ENCODE measurements around the gene LRMDA. TPM values are rescaled to one million over a fixed set of nuclear protein-coding genes. Genes with fewer than 3 reads are reported as not detected.
A peak's percentile ranks its signal among the peaks of the same experiment; 100 is the strongest.

The LRMDA gene
- total RNA-seq, 6 donors from 2014 or later, result 12.8 to 185 (median 18.1) TPM

DNA sequence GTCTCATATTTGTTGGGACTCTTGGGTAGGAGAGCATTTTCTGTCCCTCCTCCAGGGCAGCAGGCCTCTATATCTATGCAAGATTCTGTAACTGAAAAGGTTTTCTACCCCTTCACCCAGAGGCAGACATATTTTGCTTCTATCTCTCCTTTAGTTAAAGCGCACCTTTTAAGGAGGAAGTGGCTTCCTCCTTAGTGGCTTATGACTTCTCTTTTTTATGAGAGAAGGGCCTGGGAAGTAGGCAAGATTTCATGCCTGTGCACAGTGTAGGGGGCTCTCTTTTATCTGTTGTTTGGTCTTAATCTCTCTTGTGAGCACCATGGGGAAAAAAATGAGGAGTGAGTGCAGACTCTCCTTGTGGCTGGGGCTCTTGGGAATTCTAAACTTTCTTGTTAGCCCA lies 122.1 kb downstream of the LRMDA start:
- no peaks in the 10 kb centered on the region for H3K4me1 ChIP-seq
- H3K27me3 ChIP-seq, result no peaks in the 10 kb centered on the region
- 50 to 62% methylated on average over 1 of the region's 1 CpG for WGBS, 2 donors
- no peaks in the 10 kb centered on the region for H3K36me3 ChIP-seq
- no peak overlapping the region for H3K4me3 ChIP-seq
- H3K9me3 ChIP-seq, result no peaks in the 10 kb centered on the region
- TF ChIP-seq, protein P1, sequence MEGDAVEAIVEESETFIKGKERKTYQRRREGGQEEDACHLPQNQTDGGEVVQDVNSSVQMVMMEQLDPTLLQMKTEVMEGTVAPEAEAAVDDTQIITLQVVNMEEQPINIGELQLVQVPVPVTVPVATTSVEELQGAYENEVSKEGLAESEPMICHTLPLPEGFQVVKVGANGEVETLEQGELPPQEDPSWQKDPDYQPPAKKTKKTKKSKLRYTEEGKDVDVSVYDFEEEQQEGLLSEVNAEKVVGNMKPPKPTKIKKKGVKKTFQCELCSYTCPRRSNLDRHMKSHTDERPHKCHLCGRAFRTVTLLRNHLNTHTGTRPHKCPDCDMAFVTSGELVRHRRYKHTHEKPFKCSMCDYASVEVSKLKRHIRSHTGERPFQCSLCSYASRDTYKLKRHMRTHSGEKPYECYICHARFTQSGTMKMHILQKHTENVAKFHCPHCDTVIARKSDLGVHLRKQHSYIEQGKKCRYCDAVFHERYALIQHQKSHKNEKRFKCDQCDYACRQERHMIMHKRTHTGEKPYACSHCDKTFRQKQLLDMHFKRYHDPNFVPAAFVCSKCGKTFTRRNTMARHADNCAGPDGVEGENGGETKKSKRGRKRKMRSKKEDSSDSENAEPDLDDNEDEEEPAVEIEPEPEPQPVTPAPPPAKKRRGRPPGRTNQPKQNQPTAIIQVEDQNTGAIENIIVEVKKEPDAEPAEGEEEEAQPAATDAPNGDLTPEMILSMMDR (IDR thresholded peaks at IDR 0.05), result no peak
- TF ChIP-seq EP300 (IDR thresholded peaks at IDR 0.05), result no peak
- TF ChIP-seq POLR2AphosphoS5 (IDR thresholded peaks at IDR 0.05), result no peak
- no peak for TF ChIP-seq POLR2A (IDR thresholded peaks at IDR 0.05)
- ATAC-seq (ENCODE audit: low FRiP score in 2 of 2), result no peak
- H3K27ac ChIP-seq, result no peak overlapping the region
- DNase-seq, result no peak

DNA sequence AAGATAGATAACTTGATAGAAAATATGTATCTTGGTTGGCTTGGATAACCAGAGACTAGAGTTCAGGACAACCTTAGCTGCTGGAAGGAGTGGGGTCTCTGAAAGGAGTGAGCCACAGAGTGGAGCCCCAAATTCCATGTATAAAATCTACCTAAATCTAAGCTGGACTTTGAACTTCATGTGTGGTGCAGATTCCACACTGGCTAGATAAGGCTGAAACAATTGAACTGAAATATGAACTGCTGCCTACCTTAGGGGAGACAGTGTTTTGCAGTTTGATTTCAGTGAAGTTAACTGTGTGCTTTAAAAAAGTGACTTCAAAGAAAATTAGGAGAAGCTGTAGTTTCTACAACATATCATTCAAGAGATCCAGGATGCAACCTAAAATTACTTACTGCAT lies 123.9 kb downstream of the LRMDA start:
- H3K9me3 ChIP-seq, result no peaks in the 10 kb centered on the region
- DNase-seq, result no peak
- no peaks in the 10 kb centered on the region for H3K36me3 ChIP-seq
- ATAC-seq (ENCODE audit: low FRiP score in 2 of 2), result no peak
- H3K27ac ChIP-seq, result no peak overlapping the region
- TF ChIP-seq POLR2A (IDR thresholded peaks at IDR 0.05) (no peak), EP300 (IDR thresholded peaks at IDR 0.05) (no peak)
- no peak overlapping the region for H3K4me3 ChIP-seq
- no peaks in the 10 kb centered on the region for H3K27me3 ChIP-seq
- H3K4me1 ChIP-seq, result no peaks in the 10 kb centered on the region

DNA sequence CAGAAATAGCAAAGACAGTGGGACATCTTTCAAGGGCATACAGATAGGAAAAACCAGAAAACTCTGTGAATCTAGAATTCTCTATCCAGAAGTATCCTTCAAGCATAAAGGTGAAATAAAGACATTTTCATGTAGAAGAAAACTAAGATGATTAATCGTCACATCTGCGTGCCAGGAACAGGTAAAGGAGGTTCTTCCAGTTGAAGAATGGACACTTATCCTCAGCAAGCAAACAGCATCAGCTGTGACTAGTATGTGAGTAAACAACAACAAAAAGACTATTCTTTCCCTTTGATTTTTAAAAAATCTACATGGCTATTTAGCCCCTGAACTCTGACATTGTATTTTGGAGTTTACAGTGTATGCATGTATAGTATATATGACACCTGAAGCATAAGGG lies 124.9 kb downstream of the LRMDA start:
- DNase-seq, result no peak
- no peaks in the 10 kb centered on the region for H3K4me1 ChIP-seq
- ATAC-seq (ENCODE audit: low FRiP score in 2 of 2), result no peak
- no peaks in the 10 kb centered on the region for H3K36me3 ChIP-seq
- no peak overlapping the region for H3K4me3 ChIP-seq
- 62 to 79% methylated on average over 2 of the region's 2 CpGs for WGBS, 2 donors
- no peak for TF ChIP-seq EP300 (IDR thresholded peaks at IDR 0.05)
- TF ChIP-seq POLR2AphosphoS5 (IDR thresholded peaks at IDR 0.05), result no peak
- TF ChIP-seq POLR2A (IDR thresholded peaks at IDR 0.05), result no peak
- TF ChIP-seq, protein P1 (IDR thresholded peaks at IDR 0.05), result no peak
- H3K27me3 ChIP-seq, result no peaks in the 10 kb centered on the region
- no peaks in the 10 kb centered on the region for H3K9me3 ChIP-seq
- H3K27ac ChIP-seq, result no peak overlapping the region

DNA sequence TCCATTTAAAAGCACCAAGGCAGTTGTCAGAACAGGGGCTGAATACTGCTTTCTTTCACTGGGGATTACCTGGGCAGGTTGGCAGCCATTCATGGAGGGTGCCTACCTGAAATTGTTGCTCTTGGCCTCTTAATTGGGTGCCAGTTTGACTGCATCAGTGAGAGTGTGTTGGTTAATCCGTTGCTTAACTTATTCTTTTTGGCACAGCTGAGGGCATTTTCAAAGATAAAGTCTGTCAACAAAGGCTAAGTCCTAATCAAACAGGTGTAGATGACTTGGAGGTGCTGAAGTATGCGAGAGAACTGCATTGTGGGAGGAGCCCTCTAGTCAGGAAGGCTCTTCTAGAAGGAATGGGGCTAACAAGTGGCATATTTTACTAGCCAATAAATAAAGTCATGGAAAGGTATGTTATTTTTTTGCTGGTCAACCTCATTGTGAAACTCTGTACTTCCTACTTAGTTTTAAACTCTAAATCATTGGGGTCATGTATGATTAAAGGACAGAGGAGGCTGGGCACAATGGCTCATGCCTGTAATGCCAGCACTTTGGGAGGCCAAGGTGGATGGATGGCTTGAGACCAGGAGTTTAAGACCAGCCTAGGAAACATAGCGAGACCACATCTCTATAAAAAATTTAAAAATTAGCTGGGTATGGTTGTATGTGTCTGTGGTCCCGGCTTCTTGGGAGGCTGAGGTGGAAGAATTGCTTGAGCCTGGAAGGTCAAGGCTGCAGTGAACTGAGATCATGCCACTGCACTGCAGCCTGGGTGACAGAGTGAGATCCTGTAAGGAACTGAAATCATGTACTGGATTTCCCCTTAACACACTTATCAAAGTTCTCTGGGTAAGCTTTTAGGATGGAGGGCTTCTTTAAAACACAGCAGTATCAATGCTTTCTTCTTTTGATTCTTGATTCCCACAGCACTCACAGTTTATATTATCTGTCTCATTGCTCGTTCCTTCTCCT lies 134.1 kb downstream of the LRMDA start:
- 69 to 79% methylated on average over 5 of the region's 5 CpGs for WGBS, 2 donors

More for the DNA sequence above, 134.1 kb downstream of the LRMDA start:
- ATAC-seq (ENCODE audit: low FRiP score in 2 of 2) (peak; percentile 61 to 95), DNase-seq (peak in 1 of 2 donors; percentile 55)
- H3K4me1 ChIP-seq, result peaks cover 0 to 7% (median 3%) of the 10 kb centered on the region in 4 donors
- H3K4me3 ChIP-seq, result no peak overlapping the region
- no peak for TF ChIP-seq POLR2A (IDR thresholded peaks at IDR 0.05)
- TF ChIP-seq EP300 (IDR thresholded peaks at IDR 0.05), result peak in 1 of 4 donors; percentile 76
- TF ChIP-seq, protein P1 (IDR thresholded peaks at IDR 0.05), result no peak
- TF ChIP-seq POLR2AphosphoS5 (IDR thresholded peaks at IDR 0.05), result peak in 1 of 2 donors; percentile 6
- H3K27ac ChIP-seq, result peak overlapping the region in 3 of 4 donors; percentile 7 to 27 (median 17)
- H3K9me3 ChIP-seq, result no peaks in the 10 kb centered on the region
- no peaks in the 10 kb centered on the region for H3K27me3 ChIP-seq
- no peaks in the 10 kb centered on the region for H3K36me3 ChIP-seq
